Inflammatory macrophage treated with lipopolysaccharide for 1 hour (primary cell): ENCODE results near the gene UQCRH.
A peak's percentile ranks its signal among the peaks of the same experiment; 100 is the strongest.

Experiments used
- DNase-seq, 2 donors: peaks; one replicate each; pipeline ENCODE4 v3.0.0-alpha.2; 2020 to 2022

UQCRH gene

GRCh38 chr1:46303038-46303871 lies at the start of gene UQCRH, which contains the start of gene LRRC41:
Gene UQCRH (plus strand): TSS chr1:46303698. CDS start chr1:46303767, 69 bp downstream.
Gene LRRC41 (minus strand): TSS chr1:46303616. CDS start chr1:46303322, 294 bp downstream.
- DNase-seq: peak; percentile 92 to 98

- DNase-seq: no peak
Observed at GRCh38 chr1:46254668-46255067, 48.8 kb upstream of the UQCRH start.

- DNase-seq: no peak
Observed at GRCh38 chr1:46256523-46256922, 47.0 kb upstream of the UQCRH start.

GRCh38 chr1:46262508-46262907 lies 41.0 kb upstream of the UQCRH start:
- DNase-seq: no peak

- no peak for DNase-seq
Observed at GRCh38 chr1:46263146-46263545, 40.4 kb upstream of the UQCRH start.

- no peak for DNase-seq
Observed at GRCh38 chr1:46268578-46268977, 34.9 kb upstream of the UQCRH start.

- DNase-seq: no peak
Observed at GRCh38 chr1:46274225-46275029, 29.1 kb upstream of the UQCRH start.

GRCh38 chr1:46275030-46275337 lies 28.5 kb upstream of the UQCRH start:
- DNase-seq: no peak

GRCh38 chr1:46277658-46278373 lies 25.7 kb upstream of the UQCRH start:
- DNase-seq: no peak

- DNase-seq: no peak
Observed at GRCh38 chr1:46278807-46279206, 24.7 kb upstream of the UQCRH start.

GRCh38 chr1:46280092-46280491 lies 23.4 kb upstream of the UQCRH start:
- DNase-seq: no peak

- no peak for DNase-seq
Observed at GRCh38 chr1:46281021-46281420, 22.5 kb upstream of the UQCRH start.

- DNase-seq: no peak
Observed at GRCh38 chr1:46284058-46284457, 19.4 kb upstream of the UQCRH start.

- DNase-seq: no peak
Observed at GRCh38 chr1:46284597-46285564, 18.6 kb upstream of the UQCRH start.

- DNase-seq: no peak
Observed at GRCh38 chr1:46285730-46286477, 17.6 kb upstream of the UQCRH start.

- DNase-seq: peak; percentile 36 to 67
Observed at GRCh38 chr1:46288485-46289133, 14.9 kb upstream of the UQCRH start.

- no peak for DNase-seq
Observed at GRCh38 chr1:46289134-46289494, 14.4 kb upstream of the UQCRH start.

GRCh38 chr1:46289976-46290375 lies 13.5 kb upstream of the UQCRH start:
- no peak for DNase-seq

GRCh38 chr1:46295306-46295705 lies 8.2 kb upstream of the UQCRH start:
- DNase-seq: no peak

GRCh38 chr1:46298387-46298786 lies 5.1 kb upstream of the UQCRH start:
- DNase-seq: no peak
